Esophagus muscularis mucosa (tissue), 4 donors: ENCODE results near the gene POPDC3. TPM values are rescaled to one million over a fixed set of nuclear protein-coding genes. Genes with fewer than 3 reads are reported as not detected.

Source experiments
- DNase-seq: peaks from one replicate; pipeline ENCODE4 v3.0.0-alpha.2; 2017; ENCODE audit errors: extremely low spot score
- H3K27ac ChIP-seq, 4 donors: fragments of 200-600 bp; sonication (generic); replicated peaks in 1 of 4; 1 replicate in 3 of 4; 2 replicates in 1 of 4; pipeline ENCODE4 v1.5.1; 2016 to 2019; ENCODE audit warnings: mild to moderate bottlenecking in 1 of 4
- H3K27me3 ChIP-seq, 4 donors: fragments of 200-600 bp; sonication (generic); one replicate each; pipeline versions ENCODE4 v1.5.1 to v1.6.0; 2016 to 2019
- H3K36me3 ChIP-seq, 4 donors: fragments of 200-600 bp; sonication (generic); one replicate each; pipeline ENCODE4 v1.5.1; 2016 to 2019
- H3K4me1 ChIP-seq, 4 donors: fragments of 200-600 bp; sonication (generic); one replicate each; pipeline ENCODE4 v1.5.1; 2016 to 2019
- H3K4me3 ChIP-seq, 4 donors: fragments of 200-600 bp; sonication (generic); 1 replicate in 2 of 4; 2 replicates in 2 of 4; pipeline ENCODE4 v1.5.1; 2016 to 2019; ENCODE audit warnings: mild to moderate bottlenecking in 4 of 4, moderate library complexity in 1 of 4
- H3K9me3 ChIP-seq, 4 donors: fragments of 200-600 bp; sonication (generic); 1 replicate in 3 of 4; 2 replicates in 1 of 4; pipeline ENCODE4 v1.5.1; 2016 to 2019
- EP300 ChIP-seq: sonication (generic); formaldehyde crosslinking; IDR thresholded peaks from one replicate; pipeline ENCODE4 v1.6.1; 2017; ENCODE audit warnings: antibody characterized with exemption
- POLR2A ChIP-seq: fragments of 450-650 bp; IDR thresholded peaks from one replicate; pipeline ENCODE4 v1.6.1; 2017; ENCODE audit warnings: antibody characterized with exemption, moderate library complexity, mild to moderate bottlenecking, low read depth
- POLR2AphosphoS5 ChIP-seq, 2 donors: sonication (generic); formaldehyde crosslinking; IDR thresholded peaks; one replicate each; pipeline ENCODE4 v1.6.1; 2017; ENCODE audit warnings: antibody characterized with exemption in 2 of 2
- WGBS: methylation state at CpG from one replicate; pipeline ENCODE4 v1.1.5; 2018; 5-methylcytosine and 5-hydroxymethylcytosine counted together
- intact Hi-C: fragments of 100-400 bp; cut with DNase I; formaldehyde crosslinking; loops from one replicate; pipeline ENCODE4 v1.15.1; 2023
- total RNA-seq, 4 donors: library from RNA; depleted of rRNA; stranded (reverse); fragments of >200 nt; gene quantifications; one replicate each; pipeline versions ENCODE4 v1.1.0 to v1.2.1, GENCODE V29; 2016
- TF ChIP-seq, protein P1 (sequence below), 3 experiments: fragments of 200-600 bp in 2 of 3; fragments of 450-650 bp in 1 of 3; sonication (generic) in 2 of 3; IDR thresholded peaks; one replicate each; pipeline ENCODE4 v1.5.1; 2017 to 2019; ENCODE audit warnings: antibody characterized with exemption in 3 of 3, mild to moderate bottlenecking in 2 of 3, moderate library complexity in 1 of 3

Gene POPDC3
- total RNA-seq, 4 donors from 2014 or later = not detected

DNA sequence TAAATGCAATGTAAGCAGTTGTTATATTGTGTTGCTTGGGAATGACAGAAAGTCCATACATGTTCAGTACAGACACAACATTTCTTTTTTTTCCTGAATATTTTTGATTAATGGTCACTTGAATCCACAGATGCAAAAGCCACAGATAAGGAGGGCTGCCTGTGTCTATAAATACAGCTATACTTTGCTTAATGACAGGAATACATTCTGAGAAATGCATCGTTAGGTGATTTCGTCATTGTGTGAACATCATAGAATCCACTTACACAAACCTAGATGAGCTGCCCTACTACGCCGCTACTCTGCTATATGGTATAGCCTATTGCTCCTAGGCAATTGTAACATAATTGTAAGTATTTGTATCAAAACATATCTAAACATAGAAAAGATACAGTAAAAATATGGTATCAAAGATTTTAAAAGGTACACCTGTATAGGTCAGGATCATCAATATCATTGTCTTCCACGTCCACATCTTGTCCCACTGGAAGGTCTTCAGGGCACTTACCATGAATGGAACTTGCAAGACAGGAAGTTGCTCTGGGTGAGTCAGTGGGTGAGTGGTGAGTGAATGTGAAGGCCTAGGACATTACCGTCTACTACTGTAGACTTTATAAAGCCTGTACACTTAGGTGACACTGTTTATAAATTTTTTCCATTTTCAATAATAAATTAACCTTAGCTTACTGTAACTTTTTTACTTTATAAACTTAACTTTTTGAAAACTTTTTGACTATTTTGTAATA lies 27.9 kb upstream of the POPDC3 start:
- Histone ChIP-seq H3K4me1 (no peaks in the 10 kb centered on the region), H3K9me3 (no peaks in the 10 kb centered on the region), H3K27ac (no peak overlapping the region), H3K36me3 (no peaks in the 10 kb centered on the region), H3K4me3 (no peak overlapping the region), H3K27me3 (peaks cover 0 to 4% (median 0%) of the 10 kb centered on the region in 4 donors)
- WGBS = 91% methylated on average over 6 of the region's 6 CpGs
- DNase-seq = peak; percentile 26
- no peak for TF ChIP-seq POLR2A
- TF ChIP-seq EP300 = no peak
- TF ChIP-seq POLR2AphosphoS5 (IDR thresholded peaks at IDR 0.05) = no peak
- TF ChIP-seq, protein P1, sequence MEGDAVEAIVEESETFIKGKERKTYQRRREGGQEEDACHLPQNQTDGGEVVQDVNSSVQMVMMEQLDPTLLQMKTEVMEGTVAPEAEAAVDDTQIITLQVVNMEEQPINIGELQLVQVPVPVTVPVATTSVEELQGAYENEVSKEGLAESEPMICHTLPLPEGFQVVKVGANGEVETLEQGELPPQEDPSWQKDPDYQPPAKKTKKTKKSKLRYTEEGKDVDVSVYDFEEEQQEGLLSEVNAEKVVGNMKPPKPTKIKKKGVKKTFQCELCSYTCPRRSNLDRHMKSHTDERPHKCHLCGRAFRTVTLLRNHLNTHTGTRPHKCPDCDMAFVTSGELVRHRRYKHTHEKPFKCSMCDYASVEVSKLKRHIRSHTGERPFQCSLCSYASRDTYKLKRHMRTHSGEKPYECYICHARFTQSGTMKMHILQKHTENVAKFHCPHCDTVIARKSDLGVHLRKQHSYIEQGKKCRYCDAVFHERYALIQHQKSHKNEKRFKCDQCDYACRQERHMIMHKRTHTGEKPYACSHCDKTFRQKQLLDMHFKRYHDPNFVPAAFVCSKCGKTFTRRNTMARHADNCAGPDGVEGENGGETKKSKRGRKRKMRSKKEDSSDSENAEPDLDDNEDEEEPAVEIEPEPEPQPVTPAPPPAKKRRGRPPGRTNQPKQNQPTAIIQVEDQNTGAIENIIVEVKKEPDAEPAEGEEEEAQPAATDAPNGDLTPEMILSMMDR (IDR thresholded peaks at IDR 0.05) = no peak
- intact Hi-C loops = no loop called here

DNA sequence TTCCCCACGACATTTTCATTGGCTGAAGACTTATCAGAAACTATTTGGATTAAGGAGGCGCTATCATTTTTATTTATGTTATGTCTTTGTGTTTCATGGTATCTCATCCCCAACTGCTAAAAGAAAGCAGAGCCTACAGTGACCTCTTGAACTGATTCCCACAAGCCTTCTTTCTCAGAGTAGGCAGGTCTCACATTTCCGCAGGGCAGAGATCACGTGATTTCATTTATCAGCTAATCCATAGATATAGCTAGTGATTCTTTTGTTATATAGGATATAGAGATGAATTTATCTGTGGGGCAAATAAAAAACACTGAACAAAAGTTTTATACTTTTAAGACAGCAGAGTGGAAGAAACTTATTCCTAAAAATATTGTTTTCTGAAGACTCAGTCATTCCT lies 25.0 kb upstream of the POPDC3 start:
- Histone ChIP-seq H3K27me3 (peaks cover 0 to 4% (median 0%) of the 10 kb centered on the region in 4 donors), H3K9me3 (no peaks in the 10 kb centered on the region), H3K27ac (no peak overlapping the region), H3K4me3 (no peak overlapping the region), H3K36me3 (no peaks in the 10 kb centered on the region), H3K4me1 (no peaks in the 10 kb centered on the region)
- DNase-seq = peak; percentile 45
- TF ChIP-seq POLR2AphosphoS5 (IDR thresholded peaks at IDR 0.05) = no peak
- TF ChIP-seq EP300 = no peak
- TF ChIP-seq, protein P1 (IDR thresholded peaks at IDR 0.05) = no peak
- no peak for TF ChIP-seq POLR2A
- 55% methylated on average over 4 of the region's 4 CpGs for WGBS
- intact Hi-C loops = no loop called here

DNA sequence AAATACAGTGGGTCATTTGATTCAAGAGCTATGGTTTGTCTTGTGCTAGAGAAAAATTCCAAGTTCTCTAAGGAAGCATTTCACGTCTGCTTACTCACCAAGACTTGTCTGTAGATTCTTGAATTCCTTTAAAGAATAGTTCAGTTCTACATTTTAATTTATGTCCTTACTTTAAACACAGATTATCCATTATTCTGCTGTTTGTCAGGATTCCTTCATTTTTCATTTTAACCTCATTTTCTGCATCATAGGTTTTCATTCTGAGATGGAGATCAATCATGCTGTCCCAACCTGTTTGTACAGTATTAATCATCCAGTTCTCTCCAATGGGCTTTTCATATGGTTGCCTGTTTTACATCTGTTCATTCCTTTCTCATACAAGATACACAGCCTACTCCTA lies 24.5 kb upstream of the POPDC3 start:
- TF ChIP-seq EP300 (no peak), POLR2A (no peak), POLR2AphosphoS5 (IDR thresholded peaks at IDR 0.05) (no peak)
- 64% methylated on average over 1 of the region's 1 CpG for WGBS
- no peaks in the 10 kb centered on the region for H3K9me3 ChIP-seq
- intact Hi-C loops = no loop called here
- DNase-seq = no peak
- H3K4me3 ChIP-seq = no peak overlapping the region
- H3K36me3 ChIP-seq = no peaks in the 10 kb centered on the region
- peaks cover 0 to 4% (median 0%) of the 10 kb centered on the region in 4 donors for H3K27me3 ChIP-seq
- no peaks in the 10 kb centered on the region for H3K4me1 ChIP-seq
- no peak overlapping the region for H3K27ac ChIP-seq

DNA sequence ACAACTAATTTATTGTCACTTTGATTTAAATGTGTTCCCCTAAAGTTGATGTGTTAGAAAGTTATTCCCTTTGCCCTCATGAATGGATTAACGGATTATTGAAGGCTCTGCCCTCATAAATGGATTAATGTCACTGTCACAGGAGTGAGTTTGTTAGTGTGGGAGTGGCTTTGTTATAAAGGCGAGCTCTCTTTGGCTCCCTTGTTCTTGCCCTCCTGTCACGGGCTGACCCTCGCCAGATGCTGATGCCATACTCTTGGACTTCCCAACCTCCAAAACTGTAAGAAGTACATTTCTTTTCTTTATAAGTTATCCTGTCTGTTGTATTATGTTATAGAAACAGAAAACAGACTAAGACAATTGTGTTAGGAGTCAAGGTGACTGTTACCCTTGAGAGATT lies 22.7 kb upstream of the POPDC3 start:
- Histone ChIP-seq H3K9me3 (peaks cover 0 to 2% (median 0%) of the 10 kb centered on the region in 4 donors), H3K4me3 (no peak overlapping the region), H3K27ac (no peak overlapping the region), H3K27me3 (peaks cover 0 to 4% (median 0%) of the 10 kb centered on the region in 4 donors), H3K36me3 (no peaks in the 10 kb centered on the region), H3K4me1 (no peaks in the 10 kb centered on the region)
- TF ChIP-seq EP300 (no peak), POLR2A (no peak), POLR2AphosphoS5 (IDR thresholded peaks at IDR 0.05) (no peak)
- TF ChIP-seq, protein P1 (IDR thresholded peaks at IDR 0.05) = no peak
- 73% methylated on average over 4 of the region's 4 CpGs for WGBS
- intact Hi-C loops = no loop called here
- DNase-seq = peak; percentile 62

DNA sequence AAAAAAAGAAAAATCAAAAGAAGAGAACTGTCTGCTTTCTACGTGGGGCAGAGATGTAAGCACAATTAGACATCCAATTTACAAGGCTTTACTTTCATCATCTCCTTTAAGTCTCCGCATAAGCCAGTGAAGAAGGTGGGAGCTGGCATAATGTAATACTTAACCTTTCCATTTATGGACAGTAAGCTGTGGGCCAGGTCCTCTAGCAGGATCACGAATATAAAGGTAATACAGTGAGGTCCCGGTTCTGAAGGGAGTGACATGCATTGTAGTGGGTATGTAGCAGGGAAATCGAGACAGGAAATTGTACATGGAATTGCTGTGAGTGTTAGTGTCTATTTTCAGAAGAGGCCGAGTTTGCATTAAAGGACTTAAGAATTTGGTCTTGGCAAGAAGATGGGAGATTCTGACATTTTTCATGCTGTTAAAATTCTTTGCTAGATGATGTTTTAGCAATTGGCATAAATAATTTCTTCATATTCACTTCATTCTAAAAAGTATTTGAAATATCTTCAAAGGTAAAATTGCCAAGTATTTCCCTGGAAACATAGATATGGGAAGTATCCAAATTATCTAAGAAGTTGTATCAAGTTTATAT lies 20.4 kb upstream of the POPDC3 start:
- H3K4me3 ChIP-seq = no peak overlapping the region
- no peak for TF ChIP-seq EP300
- TF ChIP-seq, protein P1 (IDR thresholded peaks at IDR 0.05) = no peak
- TF ChIP-seq POLR2AphosphoS5 (IDR thresholded peaks at IDR 0.05) = no peak
- TF ChIP-seq POLR2A = no peak
- no peak for DNase-seq
- 57% methylated on average over 6 of the region's 6 CpGs for WGBS
- intact Hi-C loops = no loop called here
- H3K27ac ChIP-seq = no peak overlapping the region
- H3K27me3 ChIP-seq = peaks cover 0 to 4% (median 0%) of the 10 kb centered on the region in 4 donors
- no peaks in the 10 kb centered on the region for H3K36me3 ChIP-seq
- H3K4me1 ChIP-seq = no peaks in the 10 kb centered on the region
- H3K9me3 ChIP-seq = peaks cover 0 to 8% (median 0%) of the 10 kb centered on the region in 4 donors
